Peyer's patch (tissue), 4 donors: Measurements from ENCODE around the gene SFT2D3.

Source experiments
- CTCF ChIP-seq, 6 experiments: fragments of 450-650 bp in 4 of 6; fragments of 200-600 bp in 2 of 6; sonication (generic) in 1 of 6; IDR thresholded peaks; one replicate each; pipeline ENCODE4 v1.5.1; 2017 to 2019; ENCODE audit warnings: antibody characterized with exemption in 6 of 6, mild to moderate bottlenecking in 3 of 6, moderate library complexity in 1 of 6
- POLR2A ChIP-seq, 2 donors: fragments of 450-650 bp; IDR thresholded peaks; one replicate each; pipeline ENCODE4 v1.5.1; 2017; ENCODE audit warnings: antibody characterized with exemption in 2 of 2, mild to moderate bottlenecking in 2 of 2, moderate library complexity in 2 of 2

GRCh38 chr2:127703282-127703681 is 2.0 kb downstream of the SFT2D3 start:
- TF ChIP-seq CTCF (IDR thresholded peaks at IDR 0.05) (no peak), POLR2A (IDR thresholded peaks at IDR 0.05) (no peak)
